Fibroblast of lung (primary cell): ENCODE data around the gene OAT. TPM values are rescaled to one million over a fixed set of nuclear protein-coding genes. Genes with fewer than 3 reads are reported as not detected.

Experiments
- DNase-seq, 2 donors: peaks; one replicate each; pipeline versions ENCODE4 v3.0.0 to v3.0.0-alpha.2; 2010; ENCODE audit warnings: low read depth in 2 of 2
- H2AFZ ChIP-seq: 2 replicates; pipeline ENCODE4 v1.5.1; 2012; ENCODE audit warnings: low read length, control low read depth, inconsistent platforms
- H3K27ac ChIP-seq: 2 replicates; pipeline ENCODE4 v1.5.1; 2011; ENCODE audit warnings: low read length, control low read depth; ENCODE audit not compliant: insufficient read depth
- H3K27me3 ChIP-seq: 2 replicates; pipeline ENCODE4 v1.5.1; 2011; ENCODE audit warnings: mild to moderate bottlenecking, low read length; ENCODE audit not compliant: control insufficient read depth, insufficient read depth
- H3K36me3 ChIP-seq: 2 replicates; pipeline ENCODE4 v1.5.1; 2011; ENCODE audit warnings: low read length; ENCODE audit not compliant: control insufficient read depth, insufficient read depth
- H3K4me1 ChIP-seq: 2 replicates; pipeline ENCODE4 v1.5.1; 2011; ENCODE audit warnings: low read length; ENCODE audit not compliant: control insufficient read depth, insufficient read depth; ENCODE audit errors: extremely low read depth
- H3K4me2 ChIP-seq: 2 replicates; pipeline ENCODE4 v1.5.1; 2011; ENCODE audit warnings: low read length, control low read depth; ENCODE audit not compliant: insufficient read depth; ENCODE audit errors: extremely low read depth
- H3K4me3 ChIP-seq, 4 experiments: fragments of 200-600 bp in 1 of 4; sonication (generic) in 1 of 4; replicated peaks in 1 of 4; 2 replicates each; pipeline ENCODE4 v1.5.1; 2011 to 2016; ENCODE audit warnings: low read length in 4 of 4, low read depth in 3 of 4, mild to moderate bottlenecking in 3 of 4, control low read depth in 2 of 4, inconsistent platforms in 1 of 4, mixed read lengths in 1 of 4; ENCODE audit not compliant: insufficient read depth in 1 of 4; ENCODE audit errors: control extremely low read depth in 1 of 4
- H3K79me2 ChIP-seq: 2 replicates; pipeline ENCODE4 v1.5.1; 2012; ENCODE audit warnings: mild to moderate bottlenecking, low read length, inconsistent platforms; ENCODE audit not compliant: control insufficient read depth, insufficient read depth
- H3K9ac ChIP-seq: 2 replicates; pipeline ENCODE4 v1.5.1; 2011; ENCODE audit warnings: mild to moderate bottlenecking, low read length, control low read depth; ENCODE audit not compliant: insufficient read depth
- H3K9me3 ChIP-seq: 2 replicates; pipeline ENCODE4 v1.5.1; 2012; ENCODE audit warnings: low read depth, low read length; ENCODE audit not compliant: control insufficient read depth, insufficient read depth
- H4K20me1 ChIP-seq: 2 replicates; pipeline ENCODE4 v1.5.1; 2011; ENCODE audit warnings: low read length; ENCODE audit not compliant: control insufficient read depth, insufficient read depth; ENCODE audit errors: extremely low read depth
- CTCF ChIP-seq, 2 donors: IDR thresholded peaks in 1 of 2; conservative IDR thresholded peaks in 1 of 2; 1 replicate in 1 of 2; 2 replicates in 1 of 2; pipeline ENCODE4 v1.5.1; 2011 to 2012; ENCODE audit warnings: low read length in 2 of 2, control low read depth in 1 of 2, inconsistent platforms in 1 of 2, low read depth in 1 of 2, mild to moderate bottlenecking in 1 of 2
- EZH2 ChIP-seq: IDR thresholded peaks from 2 replicates; pipeline ENCODE4 v1.5.1; 2012; ENCODE audit warnings: low read length, control low read depth, mild to moderate bottlenecking; ENCODE audit errors: missing control alignments
- polyA plus RNA-seq, 2 donors: library from polyadenylated mRNA; depleted of rRNA in 1 of 2; stranded (reverse) in 1 of 2; unstranded in 1 of 2; fragments of >200 nt; gene quantifications; 2 replicates each; pipeline ENCODE4 v1.2.1, GENCODE V29; 2011 to 2012; ENCODE audit warnings: missing spikeins in 1 of 2
- total RNA-seq: library from RNA; depleted of rRNA; stranded (reverse); fragments of >200 nt; gene quantifications from 2 replicates; pipeline ENCODE4 v1.2.1, GENCODE V29; 2014

Gene OAT
- total and polyA plus RNA-seq, 2 donors (not counting 1 experiment from before 2014, with no cell fraction given) = 147 to 227 TPM

- Histone ChIP-seq H3K9me3 (no peaks in the 10 kb centered on the region), H3K79me2 (no peaks in the 10 kb centered on the region), H3K4me1 (no peaks in the 10 kb centered on the region), H4K20me1 (no peaks in the 10 kb centered on the region), H3K4me3 (no peak overlapping the region), H3K27me3 (peaks cover 57% of the 10 kb centered on the region), H2AFZ (no peak overlapping the region), H3K36me3 (no peaks in the 10 kb centered on the region), H3K9ac (no peak overlapping the region), H3K4me2 (no peak overlapping the region), H3K27ac (no peak overlapping the region)
- TF ChIP-seq CTCF (conservative IDR thresholded peaks at IDR 0.05 in 1 of 2, IDR thresholded peaks at IDR 0.05 in 1 of 2; ENCODE audit: low read depth in 1 of 2, low read length in 2 of 2) = no peak
- no peak for TF ChIP-seq EZH2
- DNase-seq = no peak
These were observed 35.4 kb upstream of the OAT start for GRCh38 chr10:124453960-124454610.

GRCh38 chr10:124451276-124451675 is 32.6 kb upstream of the OAT start:
- Histone ChIP-seq H3K27me3 (peaks cover 75% of the 10 kb centered on the region), H3K4me2 (no peak overlapping the region), H3K4me3 (no peak overlapping the region), H4K20me1 (no peaks in the 10 kb centered on the region), H3K4me1 (no peaks in the 10 kb centered on the region), H3K79me2 (no peaks in the 10 kb centered on the region), H3K9ac (no peak overlapping the region), H3K27ac (no peak overlapping the region), H2AFZ (no peak overlapping the region), H3K9me3 (no peaks in the 10 kb centered on the region), H3K36me3 (no peaks in the 10 kb centered on the region)
- no peak for DNase-seq
- TF ChIP-seq CTCF (conservative IDR thresholded peaks at IDR 0.05 in 1 of 2, IDR thresholded peaks at IDR 0.05 in 1 of 2; ENCODE audit: low read depth in 1 of 2, low read length in 2 of 2) (no peak), EZH2 (no peak)

GRCh38 chr10:124450783-124451057 is 32.0 kb upstream of the OAT start:
- Histone ChIP-seq H3K4me2 (no peak overlapping the region), H3K79me2 (no peaks in the 10 kb centered on the region), H3K27ac (no peak overlapping the region), H3K9ac (no peak overlapping the region), H4K20me1 (no peaks in the 10 kb centered on the region), H3K4me1 (no peaks in the 10 kb centered on the region), H2AFZ (no peak overlapping the region), H3K9me3 (no peaks in the 10 kb centered on the region), H3K4me3 (no peak overlapping the region), H3K36me3 (no peaks in the 10 kb centered on the region), H3K27me3 (peaks cover 73% of the 10 kb centered on the region)
- DNase-seq = no peak
- TF ChIP-seq CTCF (conservative IDR thresholded peaks at IDR 0.05 in 1 of 2, IDR thresholded peaks at IDR 0.05 in 1 of 2; ENCODE audit: low read depth in 1 of 2, low read length in 2 of 2) = no peak
- TF ChIP-seq EZH2 = no peak
